ENCODE measurements around the gene FASTKD3. TPM values are rescaled to one million over a fixed set of nuclear protein-coding genes. Genes with fewer than 3 reads are reported as not detected.

Gene FASTKD3
- total RNA-seq, 1 donor from 2014 or later = 8.4 TPM

GRCh38 chr5:7894439-7894838 lies 25.6 kb upstream of the FASTKD3 start:
- DNase-seq (ENCODE audit: low read depth) = no peak
- TF ChIP-seq CTCF (conservative IDR thresholded peaks at IDR 0.05; ENCODE audit: low read depth, low read length) = no peak
- H3K4me3 ChIP-seq (ENCODE audit: low read depth, low read length) = no peak overlapping the region

DNA sequence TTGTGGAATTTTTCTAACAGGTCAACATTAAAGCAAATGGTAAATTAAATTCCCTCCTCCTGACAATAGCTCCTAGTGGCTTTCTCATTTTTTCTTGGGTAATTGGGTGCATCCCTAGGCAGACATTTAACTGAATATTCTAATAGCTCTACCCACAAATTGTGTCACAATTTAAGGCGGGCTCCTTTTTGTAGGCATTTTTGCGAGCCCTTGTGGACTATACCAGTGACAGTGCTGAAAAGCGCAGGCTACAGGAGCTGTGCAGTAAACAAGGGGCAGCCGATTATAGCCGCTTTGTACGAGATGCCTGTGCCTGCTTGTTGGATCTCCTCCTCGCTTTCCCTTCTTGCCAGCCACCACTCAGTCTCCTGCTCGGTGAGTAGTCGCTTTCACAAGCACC lies 20.1 kb upstream of the FASTKD3 start:
- no peak overlapping the region for H3K4me3 ChIP-seq (ENCODE audit: low read depth, low read length)
- no peak for TF ChIP-seq CTCF (conservative IDR thresholded peaks at IDR 0.05; ENCODE audit: low read depth, low read length)
- DNase-seq (ENCODE audit: low read depth) = no peak

DNA sequence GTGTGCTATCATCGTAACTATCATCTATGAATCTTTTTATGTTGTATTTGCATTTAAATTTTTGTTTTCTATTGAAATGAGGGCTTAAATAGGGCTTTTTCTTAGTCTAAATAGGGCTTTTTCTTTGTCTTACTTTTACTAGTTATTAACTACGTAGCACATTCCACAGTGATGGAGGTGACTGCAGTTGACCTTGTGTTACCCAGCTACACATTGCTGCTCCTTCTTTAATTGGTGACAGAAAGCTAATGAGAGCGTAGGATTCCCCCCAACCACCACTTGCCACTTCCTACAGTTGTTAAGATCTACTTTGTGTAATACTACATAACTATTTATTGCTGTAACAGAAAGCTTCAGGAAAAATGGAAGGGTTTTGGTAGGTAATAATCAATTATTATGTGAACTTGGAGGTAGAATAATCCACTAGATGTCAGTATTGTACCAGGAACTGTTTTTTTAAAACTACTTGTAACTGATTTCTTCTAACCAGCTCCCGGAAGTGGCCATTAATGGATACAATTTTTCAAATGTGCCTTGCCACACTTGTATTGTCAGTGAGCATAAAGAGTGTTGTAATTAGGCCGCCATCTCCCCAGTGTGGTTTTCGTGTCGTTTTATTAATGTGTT lies 18.1 kb upstream of the FASTKD3 start:
- no peak for DNase-seq (ENCODE audit: low read depth)
- no peak overlapping the region for H3K4me3 ChIP-seq (ENCODE audit: low read depth, low read length)
- TF ChIP-seq CTCF (conservative IDR thresholded peaks at IDR 0.05; ENCODE audit: low read depth, low read length) = peak; percentile 55

- TF ChIP-seq CTCF (conservative IDR thresholded peaks at IDR 0.05; ENCODE audit: low read depth, low read length) = no peak
- H3K4me3 ChIP-seq (ENCODE audit: low read depth, low read length) = no peak overlapping the region
- no peak for DNase-seq (ENCODE audit: low read depth)
Measured at GRCh38 chr5:7884491-7885267, 15.8 kb upstream of the FASTKD3 start.

GRCh38 chr5:7882926-7883325 lies 14.1 kb upstream of the FASTKD3 start:
- no peak overlapping the region for H3K4me3 ChIP-seq (ENCODE audit: low read depth, low read length)
- TF ChIP-seq CTCF (conservative IDR thresholded peaks at IDR 0.05; ENCODE audit: low read depth, low read length) = no peak

GRCh38 chr5:7881816-7882215 lies 13.0 kb upstream of the FASTKD3 start:
- H3K4me3 ChIP-seq (ENCODE audit: low read depth, low read length) = no peak overlapping the region
- no peak for DNase-seq (ENCODE audit: low read depth)
- no peak for TF ChIP-seq CTCF (conservative IDR thresholded peaks at IDR 0.05; ENCODE audit: low read depth, low read length)

More at GRCh38 chr5:7882926-7883325, 14.1 kb upstream of the FASTKD3 start:
- no peak for DNase-seq (ENCODE audit: low read depth)

Data from epithelial cell of proximal tubule (primary cell).